Articular chondrocyte of knee joint (primary cell): ENCODE measurements around the gene CEP76. TPM values are rescaled to one million over a fixed set of nuclear protein-coding genes. Genes with fewer than 3 reads are reported as not detected.

Source experiments
- total RNA-seq: library from RNA; depleted of rRNA; stranded (reverse); fragments of >200 nt; gene quantifications from 2 replicates; pipeline ENCODE4 v1.2.3, GENCODE V29; 2012

CEP76 gene
- total RNA-seq: 8.6 and 9.0 TPM in 2 replicates

GRCh38 chr18:12702221-12703095 lies at the start of gene CEP76, which contains the start of gene PSMG2:
Gene CEP76 (minus strand): TSS chr18:12702723. CDS start chr18:12702548, 175 bp downstream.
Gene PSMG2 (plus strand): TSS chr18:12703042. CDS start chr18:12703108, 66 bp downstream.

GRCh38 chr18:12657684-12658425 lies 44.7 kb downstream of the CEP76 start, which contains the start of gene SPIRE1:
Gene SPIRE1 (minus strand): TSS chr18:12658107. CDS start chr18:12657866, 241 bp downstream.

Other genes starting within 250 kb of the CEP76 start
- gene SPIRE1, start 44.6 kb downstream of the CEP76 start, total RNA-seq: 50.7 and 54.3 TPM in 2 replicates
- gene PSMG2, start 319 bp upstream of the CEP76 start, total RNA-seq: 109 and 114 TPM in 2 replicates
- gene PTPN2, start 181.5 kb upstream of the CEP76 start, total RNA-seq: 47.1 and 61.5 TPM in 2 replicates
- gene SEH1L, start 245.3 kb upstream of the CEP76 start, total RNA-seq: 40.9 and 48.1 TPM in 2 replicates